Transverse colon (tissue), 4 donors: ENCODE data around the gene SYNJ2. TPM values are rescaled to one million over a fixed set of nuclear protein-coding genes. Genes with fewer than 3 reads are reported as not detected.

Experiments
- DNase-seq: peaks from one replicate; pipeline ENCODE4 v3.0.0-alpha.2; 2019
- H3K27ac ChIP-seq, 4 donors: fragments of 200-600 bp; sonication (generic); 2 replicates each; pipeline ENCODE4 v1.5.1; 2016 to 2018; ENCODE audit warnings: inconsistent platforms in 4 of 4
- H3K27me3 ChIP-seq: fragments of 200-600 bp; sonication (generic); 2 replicates; pipeline ENCODE4 v1.5.1; 2017; ENCODE audit warnings: inconsistent platforms
- H3K36me3 ChIP-seq, 4 donors: fragments of 200-600 bp; sonication (generic); 2 replicates each; pipeline ENCODE4 v1.5.1; 2017 to 2019; ENCODE audit warnings: inconsistent platforms in 4 of 4
- H3K4me1 ChIP-seq, 4 donors: fragments of 200-600 bp; sonication (generic); 2 replicates each; pipeline ENCODE4 v1.5.1; 2017 to 2020; ENCODE audit warnings: inconsistent platforms in 4 of 4
- H3K4me3 ChIP-seq, 4 donors: fragments of 200-600 bp; sonication (generic); 1 replicate in 1 of 4; 2 replicates in 3 of 4; pipeline versions ENCODE4 v1.5.1 to v1.6.1; 2017 to 2019; ENCODE audit warnings: inconsistent platforms in 4 of 4
- H3K9me3 ChIP-seq, 2 donors: fragments of 200-600 bp; sonication (generic); 2 replicates each; pipeline ENCODE4 v1.5.1; 2017 to 2019; ENCODE audit warnings: inconsistent platforms in 2 of 2
- EP300 ChIP-seq: sonication (generic); formaldehyde crosslinking; IDR thresholded peaks from one replicate; pipeline ENCODE4 v1.6.1; 2017; ENCODE audit warnings: antibody characterized with exemption, low read depth
- POLR2A ChIP-seq: fragments of 450-650 bp; IDR thresholded peaks from one replicate; pipeline ENCODE4 v1.6.1; 2016; ENCODE audit warnings: antibody characterized with exemption, mild to moderate bottlenecking, moderate library complexity
- POLR2AphosphoS5 ChIP-seq, 3 donors: sonication (generic); formaldehyde crosslinking; IDR thresholded peaks; one replicate each; pipeline ENCODE4 v1.6.1; 2016; ENCODE audit warnings: antibody characterized with exemption in 3 of 3
- WGBS, 2 donors: methylation state at CpG; one replicate each; pipeline ENCODE4 v1.1.5; 2018; ENCODE audit warnings: low coverage in 1 of 2; 5-methylcytosine and 5-hydroxymethylcytosine counted together
- in situ Hi-C, 4 donors: fragments of 200-750 bp; cut with MboI; loops; one replicate each; pipeline versions ENCODE4 v1.15.0 to v1.15.1; 2017; ENCODE audit warnings: low sequenced_read_pairs in 3 of 4, low pct_ligation_motif_present in 1 of 4, low pct_unique_long_range_greater_than_20kb in 1 of 4
- intact Hi-C: fragments of 100-400 bp; cut with DNase I; formaldehyde crosslinking; loops from one replicate; pipeline ENCODE4 v1.15.1; 2023; ENCODE audit warnings: low total_unique reads
- total RNA-seq, 4 donors: library from RNA; depleted of rRNA; stranded (reverse); fragments of >200 nt; gene quantifications; one replicate each; pipeline ENCODE4 v1.1.0, GENCODE V29; 2016
- TF ChIP-seq, protein P1 (sequence below), 5 experiments: fragments of 200-600 bp in 3 of 5; fragments of 450-650 bp in 2 of 5; sonication (generic) in 3 of 5; IDR thresholded peaks; 1 replicate in 2 of 5; 2 replicates in 3 of 5; pipeline ENCODE4 v1.5.1; 2016 to 2017; ENCODE audit warnings: antibody characterized with exemption in 5 of 5, inconsistent platforms in 3 of 5, mild to moderate bottlenecking in 2 of 5, moderate library complexity in 1 of 5

The SYNJ2 gene
- total RNA-seq, 4 donors from 2014 or later, result 27.8 to 42.6 (median 31.8) TPM

- no peak for DNase-seq
- WGBS, 2 donors, result 71 to 90% methylated on average over 3 to 16 of the region's 16 CpGs
- in situ Hi-C loops, result no loop called here
Measured at GRCh38 chr6:158030380-158031300, 49.0 kb downstream of the SYNJ2 start.

DNA sequence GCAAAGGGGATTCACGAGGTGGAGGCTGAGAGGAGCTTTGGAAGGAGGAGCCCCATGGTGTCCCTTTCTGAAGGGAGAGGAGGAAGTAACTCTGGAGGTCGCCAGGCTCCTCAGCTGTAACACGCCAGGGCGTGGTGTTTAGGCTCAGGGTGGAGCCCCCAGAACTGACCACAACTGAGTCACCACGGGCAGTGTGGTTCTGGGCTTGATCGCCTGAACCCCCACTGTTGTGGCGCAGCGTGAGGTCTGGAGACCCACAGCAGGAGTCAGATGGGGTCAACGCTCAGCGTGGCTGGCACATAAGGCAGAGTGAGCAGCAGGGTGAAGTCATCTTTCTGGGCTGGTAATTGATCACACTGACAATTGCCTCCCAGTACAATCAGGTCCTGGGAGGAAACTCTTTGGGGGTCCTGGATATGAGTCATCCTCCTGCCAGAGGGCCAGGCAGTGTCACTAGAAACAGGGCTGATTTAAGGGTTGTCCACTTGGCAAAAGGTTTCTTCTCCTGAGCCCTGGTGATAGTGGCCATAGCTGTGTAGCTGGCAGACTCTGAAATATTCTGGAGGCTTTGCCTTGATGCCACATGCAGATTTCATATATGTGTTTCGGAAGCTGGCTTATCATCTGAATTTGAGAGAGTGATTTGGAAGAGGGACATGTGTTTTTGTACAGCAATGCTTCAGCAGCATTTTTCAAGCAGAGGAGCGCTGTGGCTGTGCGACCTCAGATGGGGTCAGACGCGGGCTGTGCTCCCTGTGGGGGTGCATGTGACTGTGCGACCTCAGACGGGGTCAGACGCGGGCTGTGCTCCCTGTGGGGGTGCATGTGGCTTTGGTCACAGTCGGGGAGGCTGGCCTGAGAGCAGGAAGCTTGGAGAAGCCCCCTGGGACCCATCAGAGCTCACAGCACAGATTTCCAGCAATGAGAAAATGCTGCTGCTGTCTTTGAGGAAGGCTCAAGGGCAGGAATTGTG is 50.0 kb downstream of the SYNJ2 start:
- H3K27ac ChIP-seq, result peak overlapping the region; percentile 7 to 51 (median 30)
- in situ Hi-C loops (no loop called here), intact Hi-C loops (no loop called here)
- no peaks in the 10 kb centered on the region for H3K9me3 ChIP-seq
- no peak overlapping the region for H3K4me3 ChIP-seq
- H3K4me1 ChIP-seq, result peaks cover 16 to 50% (median 29%) of the 10 kb centered on the region in 4 donors
- no peaks in the 10 kb centered on the region for H3K27me3 ChIP-seq
- H3K36me3 ChIP-seq, result no peaks in the 10 kb centered on the region
- 50 to 63% methylated on average over 1 to 18 of the region's 20 CpGs for WGBS, 2 donors
- TF ChIP-seq EP300 (no peak), POLR2A (no peak), POLR2AphosphoS5 (IDR thresholded peaks at IDR 0.05) (no peak)
- TF ChIP-seq, protein P1, sequence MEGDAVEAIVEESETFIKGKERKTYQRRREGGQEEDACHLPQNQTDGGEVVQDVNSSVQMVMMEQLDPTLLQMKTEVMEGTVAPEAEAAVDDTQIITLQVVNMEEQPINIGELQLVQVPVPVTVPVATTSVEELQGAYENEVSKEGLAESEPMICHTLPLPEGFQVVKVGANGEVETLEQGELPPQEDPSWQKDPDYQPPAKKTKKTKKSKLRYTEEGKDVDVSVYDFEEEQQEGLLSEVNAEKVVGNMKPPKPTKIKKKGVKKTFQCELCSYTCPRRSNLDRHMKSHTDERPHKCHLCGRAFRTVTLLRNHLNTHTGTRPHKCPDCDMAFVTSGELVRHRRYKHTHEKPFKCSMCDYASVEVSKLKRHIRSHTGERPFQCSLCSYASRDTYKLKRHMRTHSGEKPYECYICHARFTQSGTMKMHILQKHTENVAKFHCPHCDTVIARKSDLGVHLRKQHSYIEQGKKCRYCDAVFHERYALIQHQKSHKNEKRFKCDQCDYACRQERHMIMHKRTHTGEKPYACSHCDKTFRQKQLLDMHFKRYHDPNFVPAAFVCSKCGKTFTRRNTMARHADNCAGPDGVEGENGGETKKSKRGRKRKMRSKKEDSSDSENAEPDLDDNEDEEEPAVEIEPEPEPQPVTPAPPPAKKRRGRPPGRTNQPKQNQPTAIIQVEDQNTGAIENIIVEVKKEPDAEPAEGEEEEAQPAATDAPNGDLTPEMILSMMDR (IDR thresholded peaks at IDR 0.05), result no peak
- DNase-seq, result peak; percentile 40

More at GRCh38 chr6:158030380-158031300, 49.0 kb downstream of the SYNJ2 start:
- peaks cover 26 to 60% (median 39%) of the 10 kb centered on the region in 4 donors for H3K4me1 ChIP-seq
- intact Hi-C loops, result no loop called here
- H3K27ac ChIP-seq, result peak overlapping the region; percentile 7 to 51 (median 30)
- no peak overlapping the region for H3K4me3 ChIP-seq
- no peaks in the 10 kb centered on the region for H3K36me3 ChIP-seq
- no peaks in the 10 kb centered on the region for H3K9me3 ChIP-seq
- H3K27me3 ChIP-seq, result no peaks in the 10 kb centered on the region
- TF ChIP-seq, protein P1 (IDR thresholded peaks at IDR 0.05), result no peak
- no peak for TF ChIP-seq POLR2AphosphoS5 (IDR thresholded peaks at IDR 0.05)
- TF ChIP-seq EP300, result no peak
- no peak for TF ChIP-seq POLR2A

GRCh38 chr6:158032354-158032733 is 50.7 kb downstream of the SYNJ2 start:
- H3K27ac ChIP-seq, result peak overlapping the region in 3 of 4 donors; percentile 20 to 51 (median 39)
- H3K4me1 ChIP-seq, result peaks cover 10 to 43% (median 25%) of the 10 kb centered on the region in 4 donors
- DNase-seq, result peak; percentile 4
- intact Hi-C loops, result no loop called here
- no peaks in the 10 kb centered on the region for H3K9me3 ChIP-seq
- H3K36me3 ChIP-seq, result no peaks in the 10 kb centered on the region
- no peak overlapping the region for H3K4me3 ChIP-seq
- no peak for TF ChIP-seq POLR2AphosphoS5 (IDR thresholded peaks at IDR 0.05)
- TF ChIP-seq, protein P1 (IDR thresholded peaks at IDR 0.05), result no peak
- no peaks in the 10 kb centered on the region for H3K27me3 ChIP-seq
- in situ Hi-C loops, result no loop called here
- WGBS, 2 donors, result 88% methylated on average over 9 of the region's 9 CpGs; no CpG with 5 or more reads in 1 of the 2 donors
